Measurements from ENCODE around the gene DSTN.

DSTN gene

GRCh38 chr20:17625246-17626051 lies 55.6 kb downstream of the DSTN start:
- DNase-seq: peak; percentile 4

GRCh38 chr20:17626217-17627007 lies 56.5 kb downstream of the DSTN start:
- no peak for DNase-seq

- DNase-seq: no peak
Observed at GRCh38 chr20:17627101-17627955, 57.5 kb downstream of the DSTN start.

DNA sequence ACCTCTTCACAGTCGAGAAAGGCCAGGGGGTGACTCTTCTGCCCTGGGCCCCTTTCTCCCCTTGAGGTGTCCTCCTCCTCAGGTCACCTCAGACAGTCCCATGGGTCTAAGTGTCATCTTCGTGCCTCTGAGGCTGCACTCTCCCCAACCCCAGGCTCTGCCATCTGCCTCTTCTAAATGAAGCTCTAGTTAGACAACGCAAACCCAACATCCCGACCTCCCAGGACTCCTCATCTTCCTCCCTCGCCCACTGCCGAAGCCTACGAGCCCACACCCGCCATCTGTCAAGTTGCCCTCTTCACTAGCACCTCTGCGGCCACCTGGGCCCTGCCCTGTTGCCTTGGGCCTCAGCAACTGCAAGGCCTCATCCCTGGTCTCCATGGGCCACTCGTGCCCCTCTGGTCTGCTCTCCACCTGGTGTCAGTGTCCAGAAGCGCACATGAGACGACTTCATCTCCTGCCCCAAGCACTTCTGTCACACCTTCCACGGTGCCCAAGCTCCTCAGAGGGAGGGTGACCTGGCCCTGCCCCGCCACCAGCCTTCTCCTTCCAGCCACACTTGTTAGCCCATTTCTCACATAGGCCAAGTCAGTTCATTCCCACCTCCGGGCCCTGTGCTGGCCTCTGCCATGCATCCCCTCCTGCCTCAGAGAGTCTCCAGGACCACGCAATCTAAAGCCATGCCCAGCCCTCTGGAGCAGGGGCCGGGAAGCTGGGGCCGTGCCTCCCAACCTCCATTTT lies 58.4 kb downstream of the DSTN start:
- DNase-seq: no peak

DNA sequence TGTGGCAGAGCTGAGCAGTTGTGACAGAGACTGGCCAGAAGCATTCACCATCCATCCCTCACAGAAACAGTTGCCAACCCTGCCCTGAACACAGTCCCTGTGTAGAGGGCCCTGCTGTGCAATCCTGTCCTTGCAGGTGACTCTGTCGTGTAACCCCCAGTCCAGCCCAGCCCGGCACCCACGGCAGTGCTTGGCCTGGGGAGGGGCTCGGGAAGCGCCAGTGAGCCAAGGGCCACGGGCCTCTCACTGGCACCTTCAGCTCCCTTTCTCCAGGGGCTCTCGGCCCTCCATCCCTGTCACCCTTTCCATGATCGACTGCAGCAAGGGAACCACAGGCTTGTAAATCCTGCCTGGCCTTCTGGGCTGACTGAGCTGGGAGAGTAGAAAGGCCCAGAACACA lies 59.1 kb downstream of the DSTN start:
- no peak for DNase-seq

DNA sequence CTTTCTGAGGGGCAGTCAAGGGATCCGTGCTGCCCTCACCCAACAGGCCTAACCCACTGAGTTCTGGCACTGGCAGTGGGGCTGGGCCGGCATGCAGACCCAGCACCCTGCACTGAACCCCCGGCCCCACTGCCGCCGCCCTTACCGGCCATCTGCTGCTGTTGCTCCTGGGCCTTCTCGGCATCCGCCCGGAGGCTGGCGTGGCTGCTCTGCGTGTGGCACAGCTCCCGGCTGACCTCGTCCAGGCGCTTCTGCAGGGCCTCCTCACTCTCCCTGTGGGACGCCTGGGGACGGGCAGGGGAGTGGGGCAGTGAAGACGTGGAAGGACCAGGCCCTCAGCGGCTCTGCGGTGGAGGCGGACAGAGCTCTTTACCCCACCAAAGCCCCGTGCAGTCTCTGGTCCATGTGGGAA lies 59.8 kb downstream of the DSTN start:
- DNase-seq: no peak

DNA sequence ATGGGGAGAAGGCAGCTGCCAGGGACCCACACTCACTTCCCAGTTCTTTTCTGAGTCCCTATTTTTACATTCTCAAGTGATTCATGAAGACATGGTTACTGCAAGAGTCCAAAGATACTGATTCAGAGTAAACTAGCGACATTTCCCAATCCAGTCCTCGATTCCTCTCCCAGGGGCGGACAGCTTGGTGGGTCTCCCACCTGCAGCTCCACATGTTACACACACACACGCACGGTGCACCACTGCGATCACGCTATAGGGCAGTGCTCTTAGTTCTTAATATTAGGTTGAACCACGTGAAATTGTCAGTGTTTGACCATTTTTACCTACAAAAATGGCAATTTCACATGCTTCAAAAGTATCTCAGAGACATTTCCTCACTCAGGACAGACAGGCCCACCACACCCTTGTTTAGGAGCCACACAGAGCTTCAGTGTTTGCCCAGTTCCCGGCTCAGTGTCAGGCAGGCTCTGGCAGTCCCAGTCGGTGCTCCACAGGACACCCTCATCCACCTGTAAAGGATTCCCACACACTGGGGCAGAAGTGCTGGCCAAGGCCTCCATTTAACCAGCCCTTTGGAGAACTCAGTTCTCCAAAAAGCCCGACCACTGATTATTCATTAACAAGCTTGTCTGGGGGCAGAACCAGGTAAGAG lies 60.4 kb downstream of the DSTN start:
- DNase-seq: no peak

DNA sequence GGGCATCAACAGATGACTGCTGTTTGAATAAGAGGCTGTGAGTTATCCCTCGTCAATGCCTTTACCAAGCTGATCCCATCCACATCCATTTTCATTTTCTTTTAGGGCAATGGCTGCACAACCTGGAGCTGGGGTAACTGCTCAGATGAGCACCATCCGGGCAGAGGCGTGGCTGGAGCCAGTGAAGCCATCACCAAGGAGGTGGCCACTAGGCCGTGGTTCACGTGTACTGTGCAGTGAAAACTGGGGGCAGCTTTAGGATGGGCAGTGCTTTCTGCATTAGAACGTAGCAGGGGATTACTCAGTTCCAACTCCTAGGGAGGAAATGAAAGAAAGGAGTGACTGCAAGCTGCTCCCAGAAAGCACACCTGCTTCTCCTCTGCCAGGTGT lies 60.9 kb downstream of the DSTN start:
- DNase-seq: no peak

GRCh38 chr20:17631576-17632319 lies 61.9 kb downstream of the DSTN start:
- DNase-seq: no peak

- DNase-seq: no peak
Observed at GRCh38 chr20:17633221-17633849, 63.5 kb downstream of the DSTN start.

GRCh38 chr20:17633850-17634500 lies 64.1 kb downstream of the DSTN start:
- DNase-seq: no peak

DNA sequence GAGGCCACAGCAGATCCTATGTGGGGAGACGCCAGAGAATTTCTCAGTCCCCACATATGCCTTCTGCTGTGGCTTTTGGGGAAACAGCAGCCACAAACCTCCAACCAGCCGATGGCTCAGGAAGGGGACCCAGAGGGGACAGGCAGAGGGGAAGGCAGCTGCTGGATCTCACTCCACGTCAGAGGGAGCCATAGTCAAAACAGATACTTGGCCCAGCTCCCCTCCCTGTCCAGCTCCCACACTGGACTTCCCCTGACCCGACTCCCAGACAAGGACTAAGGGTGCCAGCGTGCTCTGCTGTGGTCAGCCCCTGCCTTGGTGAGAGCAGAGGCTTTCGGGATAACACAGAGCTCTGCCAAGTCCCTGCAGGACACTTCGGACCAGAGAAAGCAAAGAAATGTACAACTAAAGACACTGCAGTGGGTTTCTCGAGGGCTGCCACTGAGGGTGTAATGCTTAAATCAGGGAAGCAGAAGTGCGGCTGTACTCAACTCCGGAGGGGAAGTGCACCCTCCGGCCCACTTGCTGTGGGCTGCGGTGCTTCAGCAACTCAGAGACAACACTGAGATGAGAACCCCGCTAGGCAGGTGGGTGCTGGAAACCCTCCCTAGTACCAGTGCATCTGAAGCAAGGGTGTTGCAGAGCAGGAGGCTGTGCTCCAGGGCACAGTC lies 64.9 kb downstream of the DSTN start:
- DNase-seq: no peak

- no peak for DNase-seq
Observed at GRCh38 chr20:17635332-17636244, 65.7 kb downstream of the DSTN start.

DNA sequence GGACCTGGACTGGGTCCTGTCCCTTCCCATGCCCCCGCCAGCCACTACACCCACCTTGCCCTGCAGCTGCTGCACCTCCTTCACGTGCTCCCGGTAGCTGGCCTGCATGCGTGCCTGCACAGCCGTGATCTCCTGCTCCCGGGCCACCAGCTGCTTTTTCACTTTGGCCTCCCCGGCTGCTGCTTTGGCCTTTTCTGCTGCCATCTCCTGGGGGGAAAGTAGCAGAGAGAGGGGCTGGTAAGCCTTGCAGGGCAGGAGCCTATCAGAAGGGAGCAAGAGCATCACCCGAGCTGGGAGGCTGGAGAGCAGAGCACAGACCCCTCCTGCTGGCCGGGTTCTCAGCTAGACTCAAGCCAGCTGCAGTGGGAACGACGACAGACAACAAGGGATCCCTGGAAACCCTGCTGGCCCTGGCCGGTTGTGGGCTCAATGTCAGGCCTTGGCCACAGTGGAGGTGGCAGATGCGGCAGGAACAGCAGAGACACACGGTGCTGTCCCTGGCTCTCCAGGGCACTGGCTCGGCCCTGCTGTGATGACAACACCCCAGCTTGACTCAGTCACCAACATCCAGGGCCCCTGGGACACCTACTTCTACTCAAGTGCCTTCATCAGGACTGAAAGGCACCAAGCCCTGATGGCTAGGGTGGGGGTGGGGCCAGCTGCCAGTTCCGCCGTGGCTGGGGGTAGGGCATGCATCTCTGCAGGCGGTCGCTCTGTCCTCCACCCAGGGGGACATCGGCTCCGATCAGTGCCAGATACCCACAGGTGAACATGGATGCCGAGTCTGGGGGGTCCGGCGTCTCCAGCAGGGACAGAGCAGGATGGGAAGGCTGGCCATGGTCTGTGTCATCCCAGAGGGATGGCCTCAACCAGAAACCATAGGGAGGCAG lies 66.9 kb downstream of the DSTN start:
- no peak for DNase-seq

- DNase-seq: no peak
Observed at GRCh38 chr20:17637413-17637780, 67.5 kb downstream of the DSTN start.

GRCh38 chr20:17637985-17638640 lies 68.2 kb downstream of the DSTN start:
- DNase-seq: no peak

GRCh38 chr20:17638835-17639407 lies 69.0 kb downstream of the DSTN start:
- no peak for DNase-seq

Data from activated naive CD4-positive, alpha-beta T cell treated with anti-CD3 and anti-CD28 coated beads, Interleukin-2, amount 50 U/mL, for 16 hours (primary cell).